GM23248 (cell line): Measurements from ENCODE around the gene FBXO10. TPM values are rescaled to one million over a fixed set of nuclear protein-coding genes. Genes with fewer than 3 reads are reported as not detected.

Experiments used
- DNase-seq: peaks from one replicate; pipeline ENCODE4 v3.0.0-alpha.2; 2015
- H2AFZ ChIP-seq: fragments of 200-600 bp; sonication (generic); 2 replicates; pipeline ENCODE4 v1.6.1; 2016; ENCODE audit warnings: antibody characterized with exemption
- H3F3A ChIP-seq: fragments of 200-600 bp; sonication (generic); 2 replicates; pipeline ENCODE4 v1.6.1; 2016; ENCODE audit warnings: mild to moderate bottlenecking, antibody characterized with exemption, mixed run types; ENCODE audit not compliant: insufficient read depth
- H3K27ac ChIP-seq: fragments of 200-600 bp; sonication (generic); 2 replicates; pipeline ENCODE4 v1.5.1; 2016; ENCODE audit warnings: mild to moderate bottlenecking
- H3K27me3 ChIP-seq: fragments of 200-600 bp; sonication (generic); replicated peaks from 2 replicates; pipeline ENCODE4 v1.6.1; 2016; ENCODE audit warnings: mild to moderate bottlenecking; ENCODE audit not compliant: insufficient read depth
- H3K36me3 ChIP-seq: fragments of 200-600 bp; sonication (generic); 2 replicates; pipeline ENCODE4 v1.6.1; 2016; ENCODE audit warnings: low read depth, mild to moderate bottlenecking
- H3K4me1 ChIP-seq: fragments of 200-600 bp; sonication (generic); 2 replicates; pipeline ENCODE4 v1.6.1; 2016; ENCODE audit warnings: mild to moderate bottlenecking; ENCODE audit not compliant: insufficient read depth
- H3K4me2 ChIP-seq: fragments of 200-600 bp; sonication (generic); one replicate; pipeline ENCODE4 v1.6.1; 2016; ENCODE audit warnings: mild to moderate bottlenecking; ENCODE audit not compliant: unreplicated experiment
- H3K4me3 ChIP-seq: fragments of 200-600 bp; sonication (generic); 2 replicates; pipeline ENCODE4 v1.5.1; 2016; ENCODE audit warnings: mild to moderate bottlenecking
- H3K79me2 ChIP-seq: fragments of 200-600 bp; sonication (generic); 2 replicates; pipeline ENCODE4 v1.6.1; 2016; ENCODE audit warnings: mild to moderate bottlenecking; ENCODE audit not compliant: insufficient read depth
- H3K9ac ChIP-seq: fragments of 200-600 bp; sonication (generic); 2 replicates; pipeline ENCODE4 v1.6.1; 2016; ENCODE audit warnings: mild to moderate bottlenecking
- H3K9me2 ChIP-seq: fragments of 200-600 bp; sonication (generic); 2 replicates; pipeline ENCODE4 v1.6.1; 2016; ENCODE audit warnings: mixed run types, mild to moderate bottlenecking, moderate library complexity; ENCODE audit not compliant: insufficient read depth
- H3K9me3 ChIP-seq: fragments of 200-600 bp; sonication (generic); one replicate; pipeline ENCODE4 v1.6.1; 2017; ENCODE audit warnings: low read depth
- H4K20me1 ChIP-seq: fragments of 200-600 bp; sonication (generic); 2 replicates; pipeline ENCODE4 v1.6.0; 2016; ENCODE audit not compliant: insufficient read depth
- EZH2 ChIP-seq: fragments of 200-600 bp; sonication (generic); IDR thresholded peaks from 2 replicates; pipeline ENCODE4 v1.6.1; 2018; ENCODE audit warnings: antibody characterized with exemption, mild to moderate bottlenecking; ENCODE audit not compliant: insufficient read depth, poor library complexity, severe bottlenecking
- EZH2phosphoT487 ChIP-seq: fragments of 200-600 bp; sonication (generic); IDR thresholded peaks from 2 replicates; pipeline ENCODE4 v1.6.1; 2018; ENCODE audit warnings: antibody characterized with exemption, moderate library complexity, mild to moderate bottlenecking, low read depth; ENCODE audit not compliant: insufficient read depth
- WGBS, 2 experiments: methylation state at CpG; one replicate each; pipeline ENCODE4 v1.1.6; 2015 to 2017; ENCODE audit warnings: low lambda C conversion rate in 2 of 2, low coverage in 1 of 2; ENCODE audit errors: missing lambda C conversion rate in 2 of 2; 5-methylcytosine and 5-hydroxymethylcytosine counted together
- in situ Hi-C: fragments of 300-500 bp; cut with MboI; formaldehyde crosslinking; loops from 2 replicates; pipeline ENCODE4 v1.15.0; 2020
- polyA plus RNA-seq: library from polyadenylated mRNA; unstranded; fragments of >200 nt; fragmentation: Nextera tagmentation; extraction: Ambion mirVana; gene quantifications from 2 replicates; pipeline ENCODE4 v1.2.1, GENCODE V29; 2016
- total RNA-seq: library from RNA; depleted of rRNA; stranded (reverse); fragments of >200 nt; shearing (Covaris generic); gene quantifications from 2 replicates; pipeline ENCODE4 v1.2.3, GENCODE V29; 2014

Gene FBXO10
- total and polyA plus RNA-seq, 2 experiments from 2014 or later, result 4.4 to 9.9 TPM

DNA sequence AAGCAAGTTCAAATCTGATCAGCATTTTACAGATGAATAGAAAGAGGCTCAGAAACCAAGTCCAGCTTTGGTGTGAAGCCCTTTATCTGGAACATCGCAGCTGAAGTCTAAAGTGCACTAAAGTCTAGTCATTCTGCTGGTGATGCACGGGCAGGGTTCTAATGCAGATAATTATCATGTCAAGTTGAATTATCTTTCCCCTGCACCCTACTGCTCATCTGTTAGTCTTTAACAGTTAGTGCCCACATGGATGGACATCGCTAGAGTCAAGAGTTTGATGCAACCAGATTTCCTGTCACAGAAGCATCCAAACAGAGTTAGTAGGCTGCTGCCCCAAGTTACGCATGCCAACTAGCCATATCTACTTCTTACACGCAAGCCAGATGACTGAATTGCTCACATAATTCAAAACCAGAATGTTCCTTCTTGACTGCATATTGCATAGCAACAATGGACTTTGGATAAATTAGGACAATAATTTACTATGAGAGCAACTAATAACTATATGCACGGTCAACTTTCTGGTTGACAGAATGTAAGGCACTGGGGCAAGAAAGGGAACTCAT, 17.8 kb upstream of the FBXO10 start:
- in situ Hi-C loops, result loop anchor here (25.0 kb wide), 1 partner anchor 743 kb away; no protein-coding TSS in a partner anchor
- Histone ChIP-seq H3K4me3 (no peak overlapping the region; the same call in 1 of the 2 replicates), H3K27ac (no peak overlapping the region; the same call in 1 of the 2 replicates)

DNA sequence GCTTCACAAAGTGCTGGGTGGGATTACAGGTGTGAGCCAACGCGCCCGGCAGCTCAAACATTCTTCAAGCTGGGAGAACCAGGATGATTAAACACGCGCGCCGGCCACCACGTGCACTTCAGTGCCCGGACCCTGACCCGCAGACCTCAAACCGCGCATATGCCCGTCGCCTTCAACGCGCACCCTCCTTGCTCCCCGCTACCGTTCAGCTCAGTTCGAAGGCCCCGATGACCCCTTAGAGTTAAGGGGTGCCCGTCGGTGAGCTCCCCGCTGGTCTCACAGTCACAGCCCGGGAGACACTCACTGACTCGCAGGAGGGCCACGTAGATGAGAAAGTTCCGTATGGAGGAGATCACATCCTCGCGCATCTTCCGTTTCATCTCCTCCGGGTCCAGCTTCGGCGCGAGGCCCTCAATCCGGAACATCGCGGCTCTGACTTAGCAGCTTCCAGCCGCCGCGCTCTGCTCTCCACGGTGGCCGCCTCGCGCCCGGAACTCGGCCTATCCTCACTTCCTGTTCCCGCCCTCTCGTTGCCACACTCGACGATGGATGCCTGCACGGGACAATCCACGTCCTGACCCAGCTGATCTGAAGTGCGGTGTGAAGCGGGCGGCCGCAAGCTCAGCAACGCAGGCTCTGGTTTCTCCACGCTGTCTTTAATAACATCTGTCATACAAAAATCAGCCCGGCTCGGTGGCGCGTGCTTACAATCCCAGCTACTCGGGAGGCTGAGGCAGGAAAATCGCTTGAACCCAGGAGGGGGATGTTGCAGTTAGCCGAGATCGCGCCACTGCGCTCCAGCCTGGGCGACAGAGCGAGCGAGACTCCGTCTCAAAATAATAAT, 16.1 kb upstream of the FBXO10 start, which contains the start of gene TOMM5:
TOMM5 (minus strand) TSS at position 490 of the 844 bp plus-strand sequence; CDS start at position 425, 65 bp downstream.
- Histone ChIP-seq H3K36me3 (peaks cover 13% of the 10 kb centered on the region; the same call in 1 of the 2 replicates), H4K20me1 (no peaks in the 10 kb centered on the region), H2AFZ (peak within 1 kb of the TSS; percentile 86), H3K9ac (peak within 1 kb of the TSS; percentile 94), H3K4me2 (peak within 1 kb of the TSS; percentile 88), H3K4me3 (peak within 1 kb of the TSS; percentile 93), H3K27me3 (no peaks in the 10 kb centered on the region), H3K4me1 (peaks cover 4% of the 10 kb centered on the region), H3K9me3 (no peaks in the 10 kb centered on the region), H3K79me2 (peaks cover 50% of the 10 kb centered on the region), H3K27ac (peak within 1 kb of the TSS; percentile 88), H3K9me2 (no peaks in the 10 kb centered on the region), H3F3A (peaks cover 4% of the 10 kb centered on the region)
- DNase-seq, result peak; percentile 98
- no peak for TF ChIP-seq EZH2
- TF ChIP-seq EZH2phosphoT487, result no peak
- WGBS, 2 experiments, result 1% methylated on average over 72 of the region's 72 CpGs
- in situ Hi-C loops, result loop anchor here (25.0 kb wide), 1 partner anchor 745 kb away; no protein-coding TSS in a partner anchor

More for the DNA sequence above, 17.8 kb upstream of the FBXO10 start:
- Histone ChIP-seq H3F3A (peaks cover 4% of the 10 kb centered on the region), H3K9me3 (no peaks in the 10 kb centered on the region), H3K79me2 (peaks cover 33% of the 10 kb centered on the region), H3K9me2 (no peaks in the 10 kb centered on the region), H2AFZ (peak overlapping the region; percentile 41; the same call in 1 of the 2 replicates), H3K4me1 (peaks cover 4% of the 10 kb centered on the region), H3K36me3 (no peaks in the 10 kb centered on the region), H3K27me3 (no peaks in the 10 kb centered on the region), H4K20me1 (no peaks in the 10 kb centered on the region), H3K4me2 (peak overlapping the region; percentile 79), H3K9ac (no peak overlapping the region)
- WGBS, 2 experiments, result 81 to 83% methylated on average over 6 of the region's 6 CpGs
- TF ChIP-seq EZH2phosphoT487 (no peak), EZH2 (no peak)
- no peak for DNase-seq

DNA sequence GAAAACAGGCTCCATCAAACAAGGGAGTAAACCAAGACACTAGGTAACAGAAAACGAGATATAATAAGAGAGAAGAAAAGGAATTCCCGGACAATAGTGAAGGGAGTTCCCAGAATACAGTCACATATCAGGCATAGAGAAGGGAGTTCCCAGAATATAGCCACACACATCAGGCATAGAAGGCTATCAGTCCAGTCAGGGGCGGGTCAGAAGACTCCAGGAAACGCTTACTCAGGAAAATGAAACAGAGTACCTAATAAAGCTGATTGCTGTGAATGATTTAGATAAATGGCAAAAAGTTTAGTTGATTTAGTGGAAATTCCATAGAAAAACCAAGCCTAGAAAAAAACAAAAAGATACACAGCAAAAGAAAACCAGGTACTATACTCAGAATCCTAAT, 11.3 kb upstream of the FBXO10 start:
- in situ Hi-C loops, result loop anchor here (25.0 kb wide), 1 partner anchor 750 kb away; no protein-coding TSS in a partner anchor
- no peak overlapping the region for H3K9ac ChIP-seq
- peaks cover 18% of the 10 kb centered on the region; the same call in 1 of the 2 replicates for H3F3A ChIP-seq
- H4K20me1 ChIP-seq, result no peaks in the 10 kb centered on the region
- no peaks in the 10 kb centered on the region for H3K9me3 ChIP-seq
- H3K27ac ChIP-seq, result no peak overlapping the region
- H3K79me2 ChIP-seq, result peaks cover 95% of the 10 kb centered on the region
- H3K27me3 ChIP-seq, result no peaks in the 10 kb centered on the region
- no peaks in the 10 kb centered on the region; the same call in 1 of the 2 replicates for H3K4me1 ChIP-seq
- H2AFZ ChIP-seq, result no peak overlapping the region
- TF ChIP-seq EZH2phosphoT487, result no peak
- TF ChIP-seq EZH2, result no peak
- H3K36me3 ChIP-seq, result peaks cover 54% of the 10 kb centered on the region
- H3K4me3 ChIP-seq, result no peak overlapping the region
- WGBS, 2 experiments, result 81 to 82% methylated on average over 4 of the region's 4 CpGs
- H3K9me2 ChIP-seq, result no peaks in the 10 kb centered on the region
- DNase-seq, result no peak
- no peak overlapping the region for H3K4me2 ChIP-seq

DNA sequence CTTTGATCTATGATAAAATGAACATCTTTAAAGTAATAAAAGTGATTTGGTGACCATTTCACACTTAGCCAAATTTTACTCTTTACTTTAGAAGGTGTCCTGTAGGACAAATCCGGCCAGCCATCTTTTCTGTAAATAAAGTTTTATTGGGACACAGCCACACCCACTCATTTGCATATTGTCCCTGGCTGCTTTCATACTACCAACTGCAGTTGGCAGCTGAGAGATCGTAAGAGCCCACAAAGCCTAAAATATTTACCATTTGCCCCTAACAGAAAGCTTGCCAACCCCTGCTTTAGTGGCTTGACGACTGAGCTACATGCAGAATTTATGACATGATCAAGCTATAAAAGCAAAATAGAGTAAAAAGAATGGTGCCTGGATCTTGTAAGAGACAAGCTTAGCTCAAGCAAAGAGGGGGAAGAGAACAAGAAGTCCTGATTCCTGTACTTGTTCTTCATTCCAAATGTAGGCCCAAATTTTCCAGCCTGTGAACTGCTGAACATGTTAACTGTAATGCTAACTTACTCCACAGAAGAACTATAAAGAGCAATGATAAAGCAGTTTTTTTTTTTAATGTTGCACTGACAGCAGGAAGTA, 7.4 kb upstream of the FBXO10 start:
- no peak for DNase-seq
- no peaks in the 10 kb centered on the region for H3K9me2 ChIP-seq
- no peaks in the 10 kb centered on the region for H3K9me3 ChIP-seq
- in situ Hi-C loops, result loop anchor here (25.0 kb wide), 1 partner anchor 754 kb away; no protein-coding TSS in a partner anchor
- no peaks in the 10 kb centered on the region for H3K4me1 ChIP-seq
- H3K4me2 ChIP-seq, result no peak overlapping the region
- H3K36me3 ChIP-seq, result peaks cover 63% of the 10 kb centered on the region
- peaks cover 90% of the 10 kb centered on the region for H3K79me2 ChIP-seq
- TF ChIP-seq EZH2, result no peak
- no peak for TF ChIP-seq EZH2phosphoT487
- no peak overlapping the region for H2AFZ ChIP-seq
- 58 to 65% methylated on average over 3 of the region's 3 CpGs for WGBS, 2 experiments
- no peak overlapping the region for H3K9ac ChIP-seq
- no peak overlapping the region for H3K27ac ChIP-seq
- no peak overlapping the region for H3K4me3 ChIP-seq
- H3F3A ChIP-seq, result peaks cover 24% of the 10 kb centered on the region; the same call in 1 of the 2 replicates
- no peaks in the 10 kb centered on the region for H3K27me3 ChIP-seq
- H4K20me1 ChIP-seq, result no peaks in the 10 kb centered on the region
